NCI-H2029 (cell line): ENCODE data around the gene FKBP15.
"Not testable (repeated sequence)": the region's sequence is repeated elsewhere in the genome, so short reads cannot be mapped to it uniquely, and the experiment has no call there.

Source experiments
- DNase-seq: peaks from one replicate; lab custom pipeline; 2025; lab: John Stamatoyannopoulos, UW

The FKBP15 gene

DNA sequence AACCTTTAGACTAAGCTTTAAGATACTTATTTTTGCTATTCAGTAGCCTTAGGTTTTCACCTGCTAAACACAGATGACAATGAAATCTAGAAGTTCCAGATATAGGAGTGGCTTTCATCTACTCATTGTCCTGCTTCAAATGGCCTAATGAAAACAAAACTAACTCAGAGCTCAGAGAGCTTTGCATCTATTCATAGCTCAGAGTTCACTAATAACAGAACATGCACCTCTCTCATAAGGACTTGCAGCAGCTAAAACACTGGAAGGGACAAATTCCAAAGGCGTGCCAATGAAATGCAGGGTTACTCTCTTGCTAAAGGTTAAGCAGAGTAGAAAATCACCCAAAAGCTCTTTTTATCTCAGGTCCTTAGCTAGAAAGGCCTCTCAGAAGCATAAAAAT is 41.2 kb downstream of the FKBP15 start:
- no peak for DNase-seq

DNA sequence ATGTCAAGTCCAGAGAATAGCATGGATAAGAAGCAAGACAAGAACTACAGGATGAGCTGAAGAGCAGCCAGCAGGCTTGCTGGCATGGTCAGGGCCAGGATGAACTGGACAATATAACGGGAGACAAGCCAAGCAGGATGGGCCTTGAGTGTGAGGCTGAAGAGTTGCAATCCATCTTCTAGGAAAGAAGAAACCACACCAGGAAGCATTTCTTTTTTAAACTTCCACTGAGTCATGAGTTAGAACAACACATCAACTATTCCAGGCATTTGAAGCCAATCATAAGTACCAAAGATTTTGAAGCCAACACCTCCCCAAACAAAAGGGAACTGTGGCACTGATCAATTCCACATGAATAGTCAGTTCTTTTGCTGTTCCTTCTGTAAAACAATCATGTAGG is 43.0 kb downstream of the FKBP15 start:
- DNase-seq: no peak

DNA sequence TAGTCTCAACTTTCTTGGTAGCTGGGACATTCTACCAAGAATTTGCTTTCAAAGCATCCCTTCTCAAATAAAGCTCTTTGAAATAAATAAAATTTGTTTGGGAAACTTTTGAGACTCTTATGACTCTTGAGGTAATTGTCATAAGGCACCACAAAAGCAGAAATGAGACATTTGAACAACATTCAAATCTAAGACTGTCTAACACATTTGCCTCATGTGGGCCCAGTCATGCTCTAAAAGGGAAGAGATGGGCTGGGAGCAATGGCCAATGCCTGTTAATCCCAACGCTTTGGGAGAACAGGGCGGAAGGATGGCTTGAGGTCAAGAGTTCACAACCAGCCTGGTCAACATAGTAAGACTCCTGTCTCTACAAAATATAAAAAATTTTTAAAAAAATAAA is 43.8 kb downstream of the FKBP15 start:
- no peak for DNase-seq

GRCh38 chr9:113176803-113177202 is 44.3 kb downstream of the FKBP15 start:
- DNase-seq: no peak

DNA sequence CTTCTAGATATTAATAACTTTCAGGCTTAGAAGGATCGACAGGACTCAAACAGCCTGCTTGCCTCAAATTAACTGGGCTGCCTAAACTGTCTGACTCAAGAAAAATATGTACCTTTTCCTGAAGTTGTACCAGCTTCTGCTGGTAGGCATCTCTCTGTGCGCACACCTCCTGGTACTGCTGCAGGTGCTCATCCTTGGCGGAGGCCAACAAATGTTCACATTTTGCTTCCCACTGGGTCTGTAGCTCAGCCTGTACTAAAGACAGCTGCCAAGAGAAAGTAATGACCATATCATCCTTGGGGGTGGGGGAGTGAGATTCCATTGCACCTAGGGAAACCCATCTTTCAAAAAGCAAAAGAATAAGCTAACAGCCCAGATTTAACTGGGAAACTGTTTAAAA is 47.7 kb downstream of the FKBP15 start:
- no peak for DNase-seq

DNA sequence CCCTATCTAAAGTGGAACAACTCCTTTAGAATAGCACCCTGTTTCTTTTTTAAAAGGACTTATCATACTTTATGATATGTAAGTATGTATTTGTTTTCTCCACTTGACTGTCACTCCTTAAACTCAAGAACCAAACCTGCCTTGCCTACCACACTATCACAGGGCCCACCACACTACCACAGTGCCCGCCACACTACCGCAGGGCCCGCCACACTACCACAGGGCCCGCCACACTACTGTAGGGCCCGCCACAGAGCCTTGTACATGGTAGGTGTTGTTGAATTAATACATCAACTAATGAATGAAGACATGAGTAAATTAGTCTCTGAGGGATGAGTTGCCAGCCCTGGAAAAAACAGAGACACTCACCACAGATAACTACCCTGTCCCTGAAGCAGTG is 52.3 kb downstream of the FKBP15 start:
- DNase-seq: no peak

GRCh38 chr9:113166039-113166438 is 55.0 kb downstream of the FKBP15 start:
- no peak for DNase-seq

DNA sequence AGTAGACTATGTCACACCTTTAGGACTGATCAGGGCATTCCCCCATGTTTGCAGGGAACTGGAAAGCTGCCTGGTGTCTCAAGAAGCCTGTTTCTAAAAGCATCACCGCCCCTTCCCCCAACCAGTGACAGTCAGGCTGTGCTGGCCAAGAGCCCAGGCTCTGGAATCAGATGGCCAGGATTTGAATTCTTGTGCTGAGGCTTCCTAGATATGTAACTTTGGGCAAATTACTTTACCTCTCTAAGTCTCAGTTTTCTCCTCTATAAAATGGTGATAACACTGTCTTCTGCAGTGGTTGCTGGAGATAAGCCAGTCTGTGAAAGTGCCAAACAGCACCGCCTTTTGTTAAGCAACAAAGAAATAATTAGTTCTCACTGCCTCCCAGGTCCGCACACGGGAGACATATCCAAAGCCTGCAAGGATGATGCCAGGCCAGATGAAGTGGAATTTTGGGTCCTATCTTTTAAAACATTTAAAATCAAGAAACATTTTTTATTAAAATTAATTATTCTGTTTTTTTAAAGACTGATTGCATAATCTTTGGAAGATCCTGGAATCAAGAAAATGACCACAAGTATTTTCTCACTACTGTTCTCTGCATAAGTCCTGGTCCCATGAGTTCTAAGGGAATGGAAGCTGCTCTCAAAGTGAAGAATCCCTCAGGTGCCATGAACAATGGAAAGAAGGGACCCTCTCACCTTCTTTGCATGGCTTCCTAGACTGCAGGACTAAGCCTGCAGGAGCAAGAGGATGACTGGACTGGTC is 56.4 kb downstream of the FKBP15 start:
- no peak for DNase-seq

DNA sequence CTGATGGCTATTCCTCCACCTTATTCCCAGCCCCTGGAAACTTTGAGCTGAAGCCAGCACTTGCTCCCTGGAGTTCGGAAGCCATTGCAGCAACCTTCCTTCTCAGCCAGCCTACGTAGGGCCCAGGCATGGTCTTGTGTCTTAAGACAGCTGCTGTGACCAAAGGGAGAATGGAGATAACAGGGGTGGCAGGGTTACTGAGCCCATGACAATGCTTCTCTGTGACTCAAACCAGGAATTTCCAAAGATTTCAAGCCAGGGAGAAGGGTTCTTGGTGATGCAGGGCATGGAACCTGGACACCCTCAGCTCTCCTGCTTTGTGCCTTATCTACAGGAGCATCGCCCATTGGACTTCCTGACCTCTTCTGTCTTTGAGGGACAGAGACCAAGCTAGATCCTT is 58.1 kb downstream of the FKBP15 start:
- no peak for DNase-seq

DNA sequence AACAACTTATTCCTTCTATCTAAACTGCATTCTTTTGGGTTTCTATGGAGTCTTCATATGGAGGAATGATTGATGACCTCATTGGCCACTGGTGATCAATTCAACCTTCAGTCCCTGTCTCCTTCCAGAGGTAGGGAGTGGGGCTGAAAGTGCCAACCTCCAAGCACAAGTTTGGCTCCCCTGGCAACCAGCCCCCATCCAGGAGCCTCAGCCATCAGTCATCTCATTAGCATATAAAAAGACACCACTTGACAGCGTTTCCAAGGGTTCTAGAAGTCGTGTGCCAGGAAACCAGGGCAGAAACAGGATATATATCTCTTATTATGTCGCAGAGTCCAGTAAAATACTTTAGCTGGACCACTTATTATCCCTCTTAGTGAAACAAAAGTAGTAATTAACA is 60.5 kb downstream of the FKBP15 start:
- peak; percentile 31 for DNase-seq

- DNase-seq: no peak
These were observed 62.6 kb downstream of the FKBP15 start for GRCh38 chr9:113158446-113158845.

- no peak for DNase-seq
These were observed 64.2 kb downstream of the FKBP15 start for GRCh38 chr9:113156880-113157279.

GRCh38 chr9:113155911-113156588 is 65.0 kb downstream of the FKBP15 start:
- DNase-seq: no peak

GRCh38 chr9:113154946-113155345 is 66.1 kb downstream of the FKBP15 start:
- DNase-seq: no peak

GRCh38 chr9:113154471-113154870 is 66.6 kb downstream of the FKBP15 start:
- DNase-seq: no peak

DNA sequence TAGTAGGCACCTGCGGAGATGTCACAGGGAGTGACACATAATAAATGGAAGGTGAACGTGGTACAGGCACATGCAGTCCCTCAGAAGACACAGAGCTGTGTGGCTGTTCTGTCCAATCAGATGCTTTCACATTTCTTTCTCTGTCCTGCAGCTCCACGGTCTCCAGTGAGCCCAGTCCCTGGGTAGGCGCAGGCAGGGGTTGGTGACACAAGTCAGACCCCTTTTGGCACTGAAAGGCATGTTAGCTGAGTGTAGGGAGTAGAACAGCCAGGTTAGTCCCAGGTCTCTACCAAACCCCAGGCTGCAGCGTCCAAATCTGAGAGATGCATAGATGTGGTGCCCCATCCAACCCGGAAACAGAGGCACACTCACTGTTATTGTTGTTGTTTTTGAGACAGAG is 67.5 kb downstream of the FKBP15 start:
- no peak for DNase-seq

- no peak for DNase-seq
These were observed 68.4 kb downstream of the FKBP15 start for GRCh38 chr9:113152699-113153098.

GRCh38 chr9:113151696-113152630 is 69.1 kb downstream of the FKBP15 start:
- no peak for DNase-seq

DNA sequence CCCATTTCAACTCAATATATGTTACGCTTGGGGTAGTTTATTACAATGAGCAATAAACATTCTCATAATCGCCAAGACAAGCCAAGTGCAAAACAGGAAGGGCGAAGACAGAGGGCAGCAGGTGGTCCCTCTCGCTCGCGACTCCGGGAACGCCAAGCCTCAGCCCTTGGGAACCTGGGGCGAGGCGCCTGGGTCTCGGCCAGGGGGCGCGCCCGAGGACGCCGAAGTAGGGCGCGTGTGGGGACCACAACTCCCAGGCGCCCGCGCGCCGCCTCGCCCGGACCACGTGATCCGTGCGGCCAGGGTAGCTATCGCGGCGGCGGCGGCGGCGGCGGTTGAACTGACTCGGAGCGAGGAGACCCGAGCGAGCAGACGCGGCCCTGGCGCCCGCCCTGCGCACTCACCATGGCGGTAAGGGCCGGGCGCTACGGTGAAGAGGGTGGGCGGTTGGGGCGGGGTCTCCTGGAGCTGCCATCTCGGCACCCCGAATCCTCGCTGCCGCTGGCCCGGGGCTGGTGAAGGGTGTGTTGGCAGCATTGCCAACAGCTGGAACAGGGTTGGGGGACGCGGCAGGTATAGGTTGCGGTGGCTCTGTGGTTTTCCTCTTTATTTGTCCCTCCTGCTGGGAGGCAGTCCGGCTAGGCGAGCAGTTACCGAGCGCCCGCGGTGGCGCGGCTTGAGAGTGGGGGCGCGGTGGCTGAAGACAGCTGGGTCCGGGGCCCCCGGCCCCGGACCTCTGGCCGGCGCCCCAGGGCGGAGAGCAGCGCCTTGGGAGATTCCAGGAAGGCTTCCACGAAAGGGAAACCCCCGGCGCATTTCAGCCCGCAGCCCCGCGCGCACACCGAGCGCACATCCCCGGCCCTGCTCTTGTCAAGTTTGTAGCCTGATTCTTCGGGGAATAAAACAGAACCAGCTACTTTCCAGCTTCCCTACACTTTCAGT is 70.1 kb downstream of the FKBP15 start, which contains the start of gene SLC31A2:
Gene SLC31A2 (plus strand): TSS at position 338 of the 942 bp plus-strand sequence. CDS start 68 bp downstream, at position 406.
- DNase-seq: peak; percentile 65

GRCh38 chr9:113149561-113149960 is 71.5 kb downstream of the FKBP15 start:
- not testable (repeated sequence) for DNase-seq

DNA sequence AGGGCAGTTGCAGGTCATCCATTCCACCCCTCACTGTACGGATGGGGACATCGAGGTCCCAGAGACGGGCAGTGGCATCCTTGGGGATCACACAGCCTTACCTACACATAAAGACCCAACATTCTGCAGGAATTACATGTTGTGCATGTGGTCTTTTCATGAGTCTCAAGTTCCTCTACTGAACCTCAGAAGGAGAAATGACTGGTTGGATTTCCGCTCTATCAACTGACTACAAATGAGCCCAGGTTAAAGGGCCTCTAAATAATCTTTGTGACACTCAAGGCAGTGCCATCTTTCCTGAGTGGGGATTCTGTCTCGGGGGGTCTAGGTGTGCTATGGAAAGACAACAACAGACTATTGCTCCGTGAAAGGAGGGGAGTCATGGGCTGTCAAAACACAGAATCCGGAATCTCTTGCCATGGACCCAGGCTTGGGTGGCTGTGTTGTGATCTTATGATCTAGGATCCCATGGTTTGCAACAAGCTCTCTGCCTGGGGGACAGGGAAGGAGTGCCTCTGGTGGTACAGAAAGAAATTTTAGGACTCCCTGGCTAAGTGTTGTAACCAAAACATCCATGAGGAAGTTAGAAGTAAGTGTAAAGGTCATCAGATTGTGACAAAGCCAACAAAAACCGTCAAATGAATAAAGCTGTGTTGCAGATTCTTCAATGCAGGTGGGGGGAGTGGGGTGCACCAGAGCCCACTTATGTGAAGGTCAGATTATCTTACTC is 72.1 kb downstream of the FKBP15 start:
- no peak for DNase-seq
